GM19372 (cell line): ENCODE results near the gene POMGNT1.

Source experiments
- ATAC-seq: cut with Tn5 transposase; IDR thresholded peaks from one replicate; pipeline ENCODE4 v1.9.1; 2021; ENCODE audit warnings: mild to moderate bottlenecking, low read depth, moderate library complexity; ENCODE audit not compliant: unreplicated experiment

The POMGNT1 gene

DNA sequence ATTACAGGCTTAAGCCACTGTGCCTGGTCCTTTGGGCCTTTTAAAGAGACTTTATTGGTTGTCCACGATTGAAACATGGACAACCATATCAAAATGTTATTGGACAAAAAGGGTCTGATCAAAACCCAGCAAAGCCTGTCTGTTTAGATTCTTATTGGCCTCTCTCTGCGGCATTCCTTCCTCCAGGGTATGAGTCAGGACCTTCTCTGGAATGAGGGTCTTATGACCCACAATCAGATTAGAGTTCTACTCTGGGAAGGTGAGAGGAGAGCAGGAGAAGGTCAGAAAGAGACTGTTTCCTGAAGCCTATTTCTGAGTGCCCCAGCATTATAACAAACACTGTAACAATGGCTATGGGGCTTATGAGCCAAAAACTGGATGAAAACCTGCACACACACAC is 12.8 kb upstream of the POMGNT1 start:
- no peak for ATAC-seq

GRCh38 chr1:46210561-46210960 is 12.3 kb upstream of the POMGNT1 start:
- no peak for ATAC-seq

- no peak for ATAC-seq
Observed at GRCh38 chr1:46206399-46206798, 8.2 kb upstream of the POMGNT1 start.

GRCh38 chr1:46205791-46206190 is 7.6 kb upstream of the POMGNT1 start:
- no peak for ATAC-seq

DNA sequence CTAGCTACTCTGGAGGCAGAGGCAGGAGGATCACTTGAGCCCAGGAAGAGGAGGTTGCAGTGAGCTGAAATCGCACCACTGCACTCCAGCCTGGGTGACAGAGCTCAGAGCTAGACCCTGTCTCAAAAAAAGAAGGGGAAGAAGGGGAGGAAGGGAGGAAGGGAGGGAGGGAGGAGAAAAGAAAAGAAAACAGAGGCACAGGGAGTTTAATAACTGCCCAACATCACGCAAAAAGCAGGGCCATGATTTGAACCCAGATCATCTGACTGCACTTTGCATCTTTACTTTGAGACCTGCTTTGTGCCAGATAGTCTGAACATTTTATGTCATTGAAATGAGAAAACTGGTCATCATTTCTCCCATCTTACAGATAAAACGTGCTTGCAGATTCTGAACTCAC is 6.9 kb upstream of the POMGNT1 start:
- ATAC-seq, result no peak

DNA sequence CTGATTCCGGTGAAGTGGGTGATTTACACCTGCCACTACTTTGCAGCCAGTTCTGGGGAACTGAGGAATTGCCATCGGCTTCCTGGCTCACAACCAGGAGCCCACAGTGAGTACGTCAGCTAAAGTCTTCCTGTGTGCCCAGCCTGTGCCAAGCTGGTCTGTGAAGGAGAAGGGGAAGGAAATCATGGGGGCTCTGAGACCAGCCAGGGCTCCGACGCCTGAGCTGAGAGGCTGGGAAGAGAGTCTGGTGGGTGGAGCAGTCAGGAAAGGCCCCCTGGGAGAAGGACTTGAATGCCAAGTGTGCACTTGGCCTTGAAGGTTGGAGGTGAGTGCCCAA is 6.1 kb upstream of the POMGNT1 start:
- no peak for ATAC-seq

GRCh38 chr1:46203738-46204405 is 5.6 kb upstream of the POMGNT1 start:
- no peak for ATAC-seq

DNA sequence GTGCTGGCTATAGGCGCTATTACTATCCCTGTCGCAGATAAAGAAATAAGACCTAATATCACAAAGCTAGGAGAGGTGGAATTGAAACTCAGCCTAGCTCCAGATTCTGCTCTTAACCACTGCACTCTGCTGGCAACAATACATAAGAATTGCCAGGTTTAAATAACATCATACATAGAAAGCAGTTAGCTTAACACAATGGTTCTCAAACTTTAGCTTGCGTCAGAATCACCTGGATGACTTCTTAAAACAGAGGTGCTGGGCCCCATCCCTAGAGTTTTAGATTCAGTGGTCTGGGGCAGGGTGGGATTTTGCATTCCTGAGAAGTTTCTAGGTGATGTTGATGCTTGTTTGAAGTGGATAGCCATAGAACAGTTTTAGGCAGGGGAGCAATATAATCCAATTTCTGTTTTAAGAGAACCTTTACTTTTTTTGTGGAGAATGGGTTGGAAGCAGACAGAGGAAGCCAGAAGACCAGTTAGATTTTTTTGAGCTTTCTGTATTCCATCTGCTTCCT is 1.1 kb upstream of the POMGNT1 start:
- no peak for ATAC-seq

DNA sequence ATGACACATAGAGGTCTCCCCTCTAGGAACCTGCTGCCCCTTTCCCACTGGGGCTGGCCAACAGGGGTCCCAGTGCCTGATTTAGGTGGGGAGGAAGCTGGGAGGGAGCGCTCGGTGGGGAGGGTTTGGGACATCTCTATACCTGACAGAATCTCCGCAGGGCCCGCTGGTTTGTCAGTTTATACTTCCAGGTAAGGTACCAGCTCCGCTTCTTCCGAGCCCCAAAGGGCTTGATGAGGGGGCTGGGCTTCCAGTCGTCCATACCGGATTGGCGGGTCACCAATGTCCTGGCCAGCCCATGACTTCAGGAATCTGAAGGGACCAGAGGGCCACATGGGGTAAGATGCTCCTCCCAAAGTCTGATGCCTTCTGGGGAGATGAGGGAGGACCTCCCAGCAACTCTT is 672 bp downstream of the POMGNT1 start:
- no peak for ATAC-seq

DNA sequence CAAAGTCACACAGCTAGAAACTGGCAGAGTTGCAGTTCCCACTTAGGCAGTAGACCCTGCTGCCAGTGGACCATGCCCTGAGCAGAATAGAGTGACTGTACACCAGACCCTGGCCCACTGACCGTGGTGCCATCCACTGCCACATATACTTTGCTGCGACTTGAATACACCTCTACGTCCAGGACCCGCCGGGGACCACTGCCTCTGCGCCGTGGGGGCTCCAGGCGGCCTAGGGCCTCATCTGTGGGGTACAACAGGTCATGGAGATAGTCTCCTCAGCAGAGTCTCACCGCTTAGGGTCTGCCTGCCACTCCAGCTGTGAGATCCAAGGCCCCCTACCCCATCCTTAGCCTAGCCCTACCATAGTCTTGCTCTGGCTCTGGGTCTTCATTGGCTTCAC is 1.6 kb downstream of the POMGNT1 start:
- ATAC-seq, result no peak

DNA sequence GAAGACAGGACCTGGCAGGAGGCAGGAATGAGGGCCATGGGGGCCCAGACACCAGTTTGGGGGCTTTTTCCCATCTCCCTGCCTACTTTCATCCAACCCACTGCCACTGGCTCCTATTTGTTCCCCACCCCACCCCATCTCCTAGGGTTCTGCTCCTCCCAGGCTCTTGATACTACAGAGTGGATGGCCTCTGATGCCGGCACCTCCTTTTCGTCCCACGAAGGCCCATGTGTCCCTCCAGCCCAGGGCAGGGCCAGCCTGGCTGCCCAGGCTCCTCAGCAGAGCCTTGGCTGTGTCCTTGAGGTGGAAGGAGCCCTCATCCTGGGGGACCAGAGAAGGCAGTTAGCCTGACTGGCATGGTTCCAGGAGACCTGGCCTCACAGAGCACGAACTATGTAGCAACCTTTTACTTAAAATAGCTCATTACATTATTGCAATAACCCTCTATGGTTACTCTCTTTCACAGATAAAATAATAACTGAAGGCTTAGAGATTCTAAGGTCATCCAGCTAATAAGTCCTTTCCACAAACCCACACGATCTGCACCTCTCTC is 3.5 kb downstream of the POMGNT1 start:
- no peak for ATAC-seq

DNA sequence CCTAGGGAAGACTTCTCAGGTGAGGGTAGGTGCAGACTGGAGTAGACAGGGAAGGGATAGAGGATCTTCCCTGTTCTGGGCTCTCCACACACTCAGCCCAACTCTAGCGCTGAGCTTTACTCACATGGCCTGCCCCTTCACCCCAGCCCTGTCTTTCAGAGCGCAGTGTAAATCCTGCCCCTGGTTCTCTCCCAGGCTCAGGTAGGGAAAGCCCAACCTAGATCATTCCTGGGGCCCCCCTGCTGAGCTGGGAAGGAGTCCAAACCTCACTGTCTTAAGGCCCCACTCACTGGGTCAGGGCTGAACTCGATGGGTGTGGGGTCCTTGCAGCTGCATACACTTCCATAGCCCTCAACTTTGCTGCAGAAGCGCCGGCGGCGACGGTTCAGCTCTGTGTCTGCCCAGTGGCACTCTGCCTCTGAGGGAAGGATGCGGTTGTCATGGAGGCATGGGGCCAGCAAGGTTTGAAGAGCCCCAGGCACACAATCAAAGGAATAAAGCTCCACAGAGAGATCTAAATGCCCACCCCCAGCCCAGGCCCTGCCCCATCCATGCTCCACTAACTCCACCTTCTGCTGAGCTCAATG is 4.2 kb downstream of the POMGNT1 start:
- ATAC-seq, result no peak

DNA sequence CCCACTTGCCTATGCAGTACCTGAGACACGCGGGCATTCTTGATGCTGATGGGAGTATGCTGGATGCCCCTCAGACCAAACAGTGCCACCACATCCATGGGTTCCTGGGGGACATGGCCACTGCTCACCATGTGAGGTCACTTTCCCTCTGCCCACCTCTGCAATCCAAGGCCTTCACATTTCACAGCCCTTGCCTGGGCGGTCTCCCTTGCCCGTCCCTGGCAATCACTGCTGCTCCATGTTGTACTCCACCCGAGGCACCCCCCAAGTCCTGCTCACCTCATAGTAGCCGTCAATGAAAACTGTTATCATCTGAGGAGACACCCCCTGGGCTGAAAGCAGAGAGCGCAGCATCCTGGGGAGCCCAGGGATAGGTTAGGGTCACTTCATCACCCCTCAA is 4.9 kb downstream of the POMGNT1 start:
- ATAC-seq, result no peak

DNA sequence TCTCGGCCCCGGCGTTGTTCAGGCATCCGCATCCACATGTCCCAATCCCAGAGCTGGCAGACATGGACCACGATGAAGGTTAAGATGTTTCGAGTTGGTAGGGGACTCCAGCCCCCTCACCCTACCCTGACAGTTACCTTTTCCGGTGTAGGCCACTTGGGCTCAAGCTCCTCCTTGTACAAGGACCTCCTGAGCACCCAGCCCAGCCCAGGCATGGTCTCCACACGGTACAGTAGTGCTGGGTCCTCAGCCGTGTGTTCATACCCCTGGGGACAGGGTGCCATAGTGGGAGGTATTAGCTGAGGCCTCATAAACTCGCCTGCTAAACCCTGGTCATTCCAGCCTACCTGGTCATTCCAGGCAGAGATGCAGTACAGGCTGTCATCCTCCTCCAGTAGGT is 6.1 kb downstream of the POMGNT1 start:
- no peak for ATAC-seq

- ATAC-seq, result no peak
Observed at GRCh38 chr1:46191033-46191701, 7.1 kb downstream of the POMGNT1 start.

GRCh38 chr1:46190539-46190938 is 7.7 kb downstream of the POMGNT1 start:
- no peak for ATAC-seq

DNA sequence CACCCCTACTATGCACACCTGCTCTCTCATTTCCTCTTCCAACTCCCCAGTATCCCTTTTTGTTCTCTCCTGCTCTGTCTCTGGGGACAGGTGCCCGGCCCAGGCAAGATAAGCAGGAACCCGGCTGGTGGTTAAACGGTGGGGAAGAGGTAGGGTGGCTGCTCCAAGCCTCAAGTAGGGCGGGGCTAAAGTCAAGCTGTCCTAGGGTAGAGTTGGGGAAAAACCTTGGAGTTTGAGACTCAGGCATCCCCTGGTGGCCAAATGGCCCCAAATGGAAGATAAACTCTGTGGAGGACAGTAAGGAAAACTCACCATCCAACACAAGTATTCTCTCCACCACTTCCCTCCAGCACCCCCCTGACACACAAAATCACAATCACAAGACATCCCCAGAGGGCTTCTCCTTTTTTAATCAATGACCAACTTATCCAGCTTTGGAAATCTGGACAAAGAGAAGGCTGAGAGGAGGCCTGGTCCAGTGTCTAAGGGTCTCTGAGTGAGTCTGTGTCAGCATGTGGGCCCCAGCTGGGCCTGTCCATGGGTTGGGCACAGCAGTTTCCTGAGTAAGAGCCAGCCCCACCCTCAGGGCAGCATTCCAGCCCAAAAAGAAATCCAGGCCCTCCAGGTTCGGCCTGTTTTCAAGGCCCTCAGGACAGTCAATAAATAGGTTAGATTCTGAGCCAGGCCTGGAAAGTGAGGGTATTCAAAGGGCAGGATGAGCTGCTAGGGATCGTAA is 9.8 kb downstream of the POMGNT1 start:
- ATAC-seq, result no peak

- no peak for ATAC-seq
Observed at GRCh38 chr1:46187106-46187869, 10.9 kb downstream of the POMGNT1 start.

GRCh38 chr1:46186076-46186475 is 12.2 kb downstream of the POMGNT1 start:
- ATAC-seq, result no peak

GRCh38 chr1:46184920-46185658 is 13.1 kb downstream of the POMGNT1 start:
- no peak for ATAC-seq
